Measurements from ENCODE around the gene GPR55. TPM values are rescaled to one million over a fixed set of nuclear protein-coding genes. Genes with fewer than 3 reads are reported as not detected.

Gene GPR55
- total RNA-seq, 2 donors from 2014 or later = not detected

DNA sequence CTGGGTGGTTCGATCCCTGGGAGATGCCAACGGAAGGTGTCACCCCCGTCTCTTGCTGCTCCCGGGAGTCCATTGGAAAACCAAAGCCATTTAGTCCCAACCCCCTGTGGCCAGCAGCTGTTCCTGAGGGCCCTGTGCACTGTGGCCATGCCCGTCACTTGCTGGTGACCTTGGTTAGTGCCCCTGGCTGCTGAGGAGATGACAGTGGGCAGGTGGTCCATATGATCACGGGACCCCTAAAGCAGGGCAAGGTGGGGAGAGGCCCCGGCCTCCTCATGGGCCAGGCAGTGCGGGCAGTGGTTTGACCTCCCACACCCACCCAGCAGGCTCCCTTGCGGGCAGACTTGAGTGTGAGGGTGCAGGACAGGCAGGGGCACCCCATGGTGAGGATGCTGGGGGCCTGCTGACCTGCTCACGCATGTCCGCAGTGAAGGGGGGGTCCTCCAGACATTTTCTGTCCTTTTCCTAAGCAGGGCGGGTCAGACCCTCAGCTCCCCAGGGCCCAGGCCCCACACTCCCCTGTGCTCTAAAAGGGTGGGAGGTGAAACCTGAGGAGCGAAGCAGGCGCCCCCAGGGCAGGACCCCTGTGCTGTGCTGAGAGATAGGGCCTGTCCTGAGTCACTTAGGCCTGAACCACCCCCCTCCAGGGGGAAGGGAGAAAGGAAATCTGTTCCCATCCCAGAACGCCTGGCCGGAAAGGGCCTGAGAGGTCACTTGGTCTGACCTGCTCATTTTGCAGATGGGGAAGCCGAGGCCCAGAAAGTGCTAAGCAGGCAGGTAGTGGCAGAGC, 53.5 kb downstream of the GPR55 start:
- Histone ChIP-seq H3K9me3 (no peaks in the 10 kb centered on the region), H3K4me1 (ENCODE audit: control insufficient read depth in 1 of 2, low read depth in 2 of 2) (peaks cover 17 to 63% of the 10 kb centered on the region in 2 donors), H3K27me3 (replicated peaks; ENCODE audit: insufficient read depth) (no peaks in the 10 kb centered on the region), H3K36me3 (peaks cover 8% of the 10 kb centered on the region), H3K4me3 (no peak overlapping the region), H3K27ac (peak overlapping the region; percentile 23 to 58)
- ATAC-seq (ENCODE audit: insufficient number of reproducible peaks, low FRiP score, low read depth) (no peak), DNase-seq (ENCODE audit: low spot score) (no peak)
- TF ChIP-seq, protein P1, sequence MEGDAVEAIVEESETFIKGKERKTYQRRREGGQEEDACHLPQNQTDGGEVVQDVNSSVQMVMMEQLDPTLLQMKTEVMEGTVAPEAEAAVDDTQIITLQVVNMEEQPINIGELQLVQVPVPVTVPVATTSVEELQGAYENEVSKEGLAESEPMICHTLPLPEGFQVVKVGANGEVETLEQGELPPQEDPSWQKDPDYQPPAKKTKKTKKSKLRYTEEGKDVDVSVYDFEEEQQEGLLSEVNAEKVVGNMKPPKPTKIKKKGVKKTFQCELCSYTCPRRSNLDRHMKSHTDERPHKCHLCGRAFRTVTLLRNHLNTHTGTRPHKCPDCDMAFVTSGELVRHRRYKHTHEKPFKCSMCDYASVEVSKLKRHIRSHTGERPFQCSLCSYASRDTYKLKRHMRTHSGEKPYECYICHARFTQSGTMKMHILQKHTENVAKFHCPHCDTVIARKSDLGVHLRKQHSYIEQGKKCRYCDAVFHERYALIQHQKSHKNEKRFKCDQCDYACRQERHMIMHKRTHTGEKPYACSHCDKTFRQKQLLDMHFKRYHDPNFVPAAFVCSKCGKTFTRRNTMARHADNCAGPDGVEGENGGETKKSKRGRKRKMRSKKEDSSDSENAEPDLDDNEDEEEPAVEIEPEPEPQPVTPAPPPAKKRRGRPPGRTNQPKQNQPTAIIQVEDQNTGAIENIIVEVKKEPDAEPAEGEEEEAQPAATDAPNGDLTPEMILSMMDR (IDR thresholded peaks at IDR 0.05) = no peak

DNA sequence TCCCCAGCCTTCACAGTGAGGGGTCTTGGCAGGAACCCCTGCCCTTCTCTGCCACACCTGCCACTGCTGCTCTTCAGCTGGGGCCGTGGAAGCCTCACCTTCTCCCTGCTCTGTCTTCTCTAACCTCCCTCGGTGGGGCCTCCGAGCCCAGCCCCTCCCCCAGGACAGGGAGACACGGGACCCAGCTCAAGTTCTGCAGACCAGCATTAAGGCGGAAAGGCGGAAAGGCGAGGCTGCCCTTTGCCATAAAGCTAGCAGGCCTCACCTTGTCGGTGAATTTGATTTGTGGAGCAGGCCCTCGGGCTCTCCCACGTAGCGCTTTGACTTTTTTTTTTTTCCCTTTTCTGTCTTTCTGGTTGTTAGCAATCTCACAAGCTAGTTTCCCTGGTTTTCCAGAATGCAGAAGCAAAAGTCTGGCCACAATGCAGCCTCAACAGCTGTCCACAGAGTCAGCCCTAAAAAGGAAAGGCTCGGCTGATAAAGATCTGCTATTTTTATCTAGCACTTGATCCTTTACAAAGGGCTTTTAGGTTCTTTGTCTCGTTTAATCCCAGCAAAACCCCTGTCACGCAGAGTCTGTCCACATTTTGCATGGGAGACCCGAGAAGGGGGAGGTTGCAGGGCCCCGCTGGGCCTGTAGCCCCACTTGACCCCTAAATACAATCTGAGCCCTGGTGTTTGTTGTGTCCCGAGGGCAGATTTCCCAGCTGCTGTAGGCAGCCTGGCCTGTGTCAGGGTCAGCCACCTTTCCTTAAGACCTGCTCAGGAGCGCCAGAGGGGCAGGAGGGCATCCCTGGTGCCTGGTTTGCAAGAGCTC, 54.3 kb downstream of the GPR55 start:
- no peaks in the 10 kb centered on the region for H3K9me3 ChIP-seq
- peak overlapping the region; percentile 10 for H3K4me3 ChIP-seq
- H3K27ac ChIP-seq = peak overlapping the region; percentile 23 to 58
- peaks cover 2% of the 10 kb centered on the region for H3K36me3 ChIP-seq
- H3K27me3 ChIP-seq (replicated peaks; ENCODE audit: insufficient read depth) = no peaks in the 10 kb centered on the region
- TF ChIP-seq, protein P1 (IDR thresholded peaks at IDR 0.05) = no peak
- DNase-seq (ENCODE audit: low spot score) (no peak), ATAC-seq (ENCODE audit: insufficient number of reproducible peaks, low FRiP score, low read depth) (no peak)
- peaks cover 20 to 71% of the 10 kb centered on the region in 2 donors for H3K4me1 ChIP-seq (ENCODE audit: control insufficient read depth in 1 of 2, low read depth in 2 of 2)

DNA sequence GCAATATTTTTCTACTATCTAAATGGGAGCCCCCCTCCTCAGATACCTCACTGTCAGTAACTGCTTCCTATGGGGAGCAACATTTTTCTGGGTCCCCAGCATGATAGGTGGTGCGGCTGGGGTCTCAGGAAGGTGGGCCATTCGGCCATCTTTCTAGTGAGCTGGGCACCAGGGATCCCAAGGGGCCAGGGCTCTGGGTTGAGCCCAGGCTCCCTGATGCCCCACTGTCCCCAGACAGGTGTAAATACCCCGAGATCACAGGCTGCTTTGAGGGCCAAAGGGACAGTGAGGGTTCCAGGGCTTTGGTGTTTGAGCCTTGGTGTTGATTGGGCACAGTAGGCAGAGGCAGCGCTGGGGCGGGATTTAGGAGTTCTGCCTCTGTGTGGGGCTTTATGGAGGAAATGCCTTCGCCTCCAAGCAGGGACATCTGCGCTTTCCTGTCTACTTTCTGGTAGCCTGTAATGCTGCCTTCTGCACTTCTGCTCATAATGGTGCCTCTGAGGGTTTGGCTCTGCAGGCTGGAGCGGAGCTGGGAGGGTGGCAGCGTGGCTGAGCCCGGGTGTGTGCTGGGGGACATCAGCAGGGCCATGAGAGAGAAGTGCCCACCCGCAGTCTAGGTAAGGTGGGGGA, 55.0 kb downstream of the GPR55 start:
- H3K27ac ChIP-seq = peak overlapping the region; percentile 23 to 58
- no peak for DNase-seq (ENCODE audit: low spot score)
- no peak for ATAC-seq (ENCODE audit: insufficient number of reproducible peaks, low FRiP score, low read depth)

DNA sequence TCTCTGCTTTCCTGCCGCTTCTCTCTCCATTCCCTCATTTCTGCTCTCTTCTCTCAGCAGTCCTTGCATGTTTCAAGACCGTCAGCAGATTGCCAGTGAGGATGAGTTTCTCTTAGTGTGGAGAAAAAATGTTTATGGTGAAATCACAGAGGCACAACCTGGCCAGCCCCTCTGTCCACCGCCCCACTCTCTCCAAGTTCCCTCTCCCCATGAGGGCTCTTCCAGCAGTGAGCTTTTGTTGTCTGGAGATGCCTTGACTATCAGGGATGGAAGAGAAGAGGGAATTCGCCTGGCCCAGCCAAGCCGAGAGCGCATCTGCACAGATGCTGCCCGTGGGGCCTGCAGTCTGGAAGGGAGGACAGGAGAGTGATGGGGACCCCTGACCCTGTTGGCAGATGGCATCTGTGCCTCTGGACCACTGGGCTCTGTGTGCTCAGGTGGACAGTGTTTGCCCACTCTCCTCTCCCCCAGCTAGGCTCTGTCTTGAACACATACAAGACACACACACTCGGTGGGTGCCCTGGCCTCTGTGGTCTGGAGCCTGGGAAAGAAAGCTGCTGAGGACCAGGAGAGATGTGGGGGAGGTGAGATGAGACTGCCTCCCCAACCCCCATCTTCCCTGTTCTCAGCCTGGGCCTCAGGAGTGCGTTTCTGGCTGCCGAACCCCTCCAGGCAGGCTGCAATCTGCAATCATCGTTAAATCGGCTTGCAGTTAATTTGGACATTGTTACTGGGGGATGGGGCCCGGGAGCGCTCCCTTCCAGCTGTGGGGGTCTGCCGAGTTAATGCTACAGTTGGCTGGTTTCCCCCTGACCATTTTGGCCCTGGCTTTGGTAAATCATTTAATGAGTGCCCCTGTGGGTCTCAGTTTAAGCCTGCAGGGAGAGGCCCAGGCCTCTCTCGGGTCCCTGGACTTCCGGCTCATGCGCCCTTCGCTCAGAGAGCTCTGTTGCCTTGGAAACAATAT, 55.8 kb downstream of the GPR55 start:
- DNase-seq (ENCODE audit: low spot score) = no peak
- TF ChIP-seq, protein P1 (IDR thresholded peaks at IDR 0.05) = no peak
- H3K27ac ChIP-seq = peak overlapping the region in 1 of 2 donors; percentile 63
- ATAC-seq (ENCODE audit: insufficient number of reproducible peaks, low FRiP score, low read depth) = no peak
- no peak overlapping the region for H3K4me3 ChIP-seq
- peaks cover 20 to 72% of the 10 kb centered on the region in 2 donors for H3K4me1 ChIP-seq (ENCODE audit: control insufficient read depth in 1 of 2, low read depth in 2 of 2)
- H3K27me3 ChIP-seq (replicated peaks; ENCODE audit: insufficient read depth) = no peaks in the 10 kb centered on the region
- no peaks in the 10 kb centered on the region for H3K36me3 ChIP-seq
- H3K9me3 ChIP-seq = no peaks in the 10 kb centered on the region

More for the DNA sequence above, 55.0 kb downstream of the GPR55 start:
- Histone ChIP-seq H3K36me3 (no peaks in the 10 kb centered on the region), H3K4me3 (peak overlapping the region; percentile 10), H3K4me1 (ENCODE audit: control insufficient read depth in 1 of 2, low read depth in 2 of 2) (peaks cover 20 to 72% of the 10 kb centered on the region in 2 donors), H3K9me3 (no peaks in the 10 kb centered on the region), H3K27me3 (replicated peaks; ENCODE audit: insufficient read depth) (no peaks in the 10 kb centered on the region)
- TF ChIP-seq, protein P1 (IDR thresholded peaks at IDR 0.05) = no peak
